ENCODE results near the gene SIPA1L3.

SIPA1L3 gene

DNA sequence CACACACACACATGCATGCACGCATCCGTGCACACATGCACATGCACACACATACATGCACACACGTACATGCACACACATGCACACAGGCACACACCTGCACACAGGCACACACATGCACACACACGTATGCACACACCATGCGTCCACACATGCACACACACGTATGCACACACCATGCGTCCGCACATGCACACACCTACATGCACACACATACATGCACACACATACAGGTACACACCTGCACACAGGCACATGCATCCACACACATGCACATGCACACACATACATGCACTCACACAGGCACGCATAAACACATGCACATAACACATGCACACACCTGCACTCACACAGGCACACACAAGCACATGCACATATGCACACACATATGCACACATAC lies 204.9 kb downstream of the SIPA1L3 start:
- Histone ChIP-seq H3K27me3 (ENCODE audit: insufficient read depth, insufficient read length) (no peaks in the 10 kb centered on the region), H3K36me3 (ENCODE audit: insufficient read depth, insufficient read length, low read length) (peaks cover 42% of the 10 kb centered on the region), H3K4me3 (ENCODE audit: insufficient read length, low read depth) (no peak overlapping the region)

DNA sequence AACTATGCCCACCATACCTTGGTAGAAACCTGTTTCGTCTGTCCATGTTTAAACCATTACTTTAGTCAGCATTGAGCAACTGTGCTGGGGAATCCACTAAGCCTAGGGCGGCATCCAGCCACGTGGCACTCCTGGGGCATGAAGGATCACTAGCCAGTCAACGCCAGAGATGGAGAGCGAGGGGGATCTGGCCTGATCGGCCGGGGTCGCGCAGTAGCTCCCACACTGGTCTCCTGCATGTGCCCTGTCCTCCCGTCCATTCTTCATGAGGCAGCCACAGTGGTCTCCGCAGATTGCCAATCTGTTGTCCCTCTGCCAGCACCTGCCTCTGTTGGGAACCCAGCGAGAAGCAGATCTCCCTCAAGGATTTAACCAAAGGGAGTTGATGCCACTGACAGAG lies 207.6 kb downstream of the SIPA1L3 start:
- no peak overlapping the region for H3K9ac ChIP-seq (ENCODE audit: insufficient read length, low read depth)
- DNase-seq (ENCODE audit: low read depth, low spot score), result no peak
- peaks cover 28% of the 10 kb centered on the region for H3K36me3 ChIP-seq (ENCODE audit: insufficient read depth, insufficient read length, low read length)

More for the DNA sequence above, 204.9 kb downstream of the SIPA1L3 start:
- peaks cover 2% of the 10 kb centered on the region for H3K4me1 ChIP-seq (ENCODE audit: insufficient read depth, insufficient read length)
- no peak overlapping the region for H3K9ac ChIP-seq (ENCODE audit: insufficient read length, low read depth)
- no peaks in the 10 kb centered on the region for H3K9me3 ChIP-seq (ENCODE audit: insufficient read depth, low read length)
- no peak for DNase-seq (ENCODE audit: low read depth, low spot score)
- TF ChIP-seq SUZ12 (IDR thresholded peaks at IDR 0.05; ENCODE audit: extremely low read depth, insufficient read depth, insufficient read length) (no peak), YY1 (IDR thresholded peaks at IDR 0.05; ENCODE audit: insufficient read depth, insufficient read length) (no peak), ZNF274 (IDR thresholded peaks at IDR 0.05; ENCODE audit: low read depth, low read length) (no peak)

DNA sequence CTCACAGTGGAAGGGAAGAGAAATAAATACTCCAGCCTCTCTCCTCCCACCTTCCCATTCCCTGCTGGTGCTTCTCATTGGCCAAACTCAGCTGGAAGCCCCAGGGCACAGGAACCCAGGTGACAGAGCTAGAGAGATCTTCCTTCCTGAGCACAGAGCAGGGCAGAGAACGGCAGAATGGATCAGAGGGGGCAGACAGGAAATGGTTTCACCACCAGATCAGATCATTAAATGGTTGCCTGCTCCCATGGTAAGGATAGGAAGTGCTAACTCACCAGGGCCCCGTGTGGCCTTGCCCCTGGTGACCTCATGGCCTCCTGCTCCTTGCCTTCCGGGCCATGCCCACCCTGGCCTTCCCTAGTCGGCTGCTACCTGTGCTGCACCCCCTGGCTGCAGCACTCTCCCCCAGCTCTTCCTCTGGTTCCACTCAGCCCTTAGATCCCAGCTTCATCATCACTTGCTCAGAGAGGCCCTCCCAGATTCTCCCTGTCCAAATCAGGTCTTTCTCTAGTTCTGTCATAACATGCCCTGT lies 208.3 kb downstream of the SIPA1L3 start:
- no peak for DNase-seq (ENCODE audit: low read depth, low spot score)
- Histone ChIP-seq H3K9me3 (ENCODE audit: insufficient read depth, low read length) (no peaks in the 10 kb centered on the region), H3K36me3 (ENCODE audit: insufficient read depth, insufficient read length, low read length) (peaks cover 30% of the 10 kb centered on the region)

More for the DNA sequence above, 207.6 kb downstream of the SIPA1L3 start:
- Histone ChIP-seq H3K4me3 (ENCODE audit: insufficient read length, low read depth) (no peak overlapping the region), H3K4me1 (ENCODE audit: insufficient read depth, insufficient read length) (peaks cover 2% of the 10 kb centered on the region), H3K9me3 (ENCODE audit: insufficient read depth, low read length) (no peaks in the 10 kb centered on the region), H3K27me3 (ENCODE audit: insufficient read depth, insufficient read length) (no peaks in the 10 kb centered on the region)
- TF ChIP-seq YY1 (IDR thresholded peaks at IDR 0.05; ENCODE audit: insufficient read depth, insufficient read length) (no peak), ZNF274 (IDR thresholded peaks at IDR 0.05; ENCODE audit: low read depth, low read length) (no peak), SUZ12 (IDR thresholded peaks at IDR 0.05; ENCODE audit: extremely low read depth, insufficient read depth, insufficient read length) (no peak)

DNA sequence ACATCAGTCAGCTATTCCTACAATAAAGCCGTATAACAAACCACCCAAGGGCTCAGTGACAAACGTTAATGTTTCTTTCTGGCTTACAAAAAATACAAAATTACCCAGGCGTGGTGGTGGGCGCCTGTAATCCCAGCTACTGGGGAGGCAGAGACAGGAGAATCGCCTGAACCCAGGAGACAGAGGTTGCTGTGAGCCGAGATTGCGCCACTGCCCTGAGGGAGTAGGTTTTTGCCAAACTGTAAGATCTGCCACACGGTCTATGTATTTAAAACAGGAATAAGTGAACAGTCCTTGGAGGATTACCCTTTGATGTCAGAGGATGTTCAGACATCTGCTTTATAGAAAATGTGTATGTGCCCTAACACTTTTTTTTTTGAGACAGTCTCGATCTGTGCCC lies 211.2 kb downstream of the SIPA1L3 start:
- no peak for TF ChIP-seq YY1 (IDR thresholded peaks at IDR 0.05; ENCODE audit: insufficient read depth, insufficient read length)
- TF ChIP-seq ZNF274 (IDR thresholded peaks at IDR 0.05; ENCODE audit: low read depth, low read length), result no peak
- no peak for TF ChIP-seq SUZ12 (IDR thresholded peaks at IDR 0.05; ENCODE audit: extremely low read depth, insufficient read depth, insufficient read length)
- no peaks in the 10 kb centered on the region for H3K27me3 ChIP-seq (ENCODE audit: insufficient read depth, insufficient read length)
- peaks cover 7% of the 10 kb centered on the region for H3K4me1 ChIP-seq (ENCODE audit: insufficient read depth, insufficient read length)
- peaks cover 7% of the 10 kb centered on the region; the same call in 1 of the 2 replicates for H3K9me3 ChIP-seq (ENCODE audit: insufficient read depth, low read length)
- H3K9ac ChIP-seq (ENCODE audit: insufficient read length, low read depth), result no peak overlapping the region
- H3K4me3 ChIP-seq (ENCODE audit: insufficient read length, low read depth), result no peak overlapping the region
- DNase-seq (ENCODE audit: low read depth, low spot score), result no peak
- peaks cover 31% of the 10 kb centered on the region for H3K36me3 ChIP-seq (ENCODE audit: insufficient read depth, insufficient read length, low read length)

More for the DNA sequence above, 208.3 kb downstream of the SIPA1L3 start:
- H3K4me3 ChIP-seq (ENCODE audit: insufficient read length, low read depth), result no peak overlapping the region
- no peak overlapping the region for H3K9ac ChIP-seq (ENCODE audit: insufficient read length, low read depth)
- H3K27me3 ChIP-seq (ENCODE audit: insufficient read depth, insufficient read length), result no peaks in the 10 kb centered on the region
- H3K4me1 ChIP-seq (ENCODE audit: insufficient read depth, insufficient read length), result peaks cover 2% of the 10 kb centered on the region
- TF ChIP-seq SUZ12 (IDR thresholded peaks at IDR 0.05; ENCODE audit: extremely low read depth, insufficient read depth, insufficient read length) (no peak), ZNF274 (IDR thresholded peaks at IDR 0.05; ENCODE audit: low read depth, low read length) (no peak), YY1 (IDR thresholded peaks at IDR 0.05; ENCODE audit: insufficient read depth, insufficient read length) (no peak)

DNA sequence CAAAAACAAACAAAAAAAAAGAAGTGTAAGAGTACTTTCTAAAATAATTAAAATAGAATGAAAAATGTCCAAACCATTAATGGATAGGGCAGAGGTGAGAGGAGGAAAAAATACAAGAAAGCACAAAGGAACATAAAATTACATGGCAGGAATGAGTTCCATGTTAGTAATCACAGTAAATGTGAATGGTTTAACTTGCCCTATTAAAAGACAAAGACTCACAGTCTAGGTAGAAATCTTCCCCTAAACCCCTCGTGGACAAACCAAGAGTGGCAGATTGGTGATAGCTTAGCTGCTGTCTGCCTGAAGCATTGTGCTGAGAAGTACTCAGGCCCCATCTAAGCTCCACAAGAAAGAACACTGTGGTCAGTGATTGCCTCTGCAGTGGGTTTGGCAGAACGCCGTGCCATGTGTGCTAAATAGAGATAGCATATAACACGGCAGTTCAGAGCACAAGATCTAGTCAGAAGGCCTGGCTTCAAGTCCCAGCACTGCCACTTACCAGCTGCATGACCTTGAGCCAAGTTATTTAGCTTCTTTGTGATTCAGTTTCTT lies 213.5 kb downstream of the SIPA1L3 start:
- no peak overlapping the region for H3K9ac ChIP-seq (ENCODE audit: insufficient read length, low read depth)
- H3K27me3 ChIP-seq (ENCODE audit: insufficient read depth, insufficient read length), result no peaks in the 10 kb centered on the region
- H3K4me1 ChIP-seq (ENCODE audit: insufficient read depth, insufficient read length), result peaks cover 4% of the 10 kb centered on the region
- no peak for DNase-seq (ENCODE audit: low read depth, low spot score)
- no peak overlapping the region for H3K4me3 ChIP-seq (ENCODE audit: insufficient read length, low read depth)
- H3K9me3 ChIP-seq (ENCODE audit: insufficient read depth, low read length), result peaks cover 13% of the 10 kb centered on the region; the same call in 1 of the 2 replicates
- no peak for TF ChIP-seq YY1 (IDR thresholded peaks at IDR 0.05; ENCODE audit: insufficient read depth, insufficient read length)
- TF ChIP-seq ZNF274 (IDR thresholded peaks at IDR 0.05; ENCODE audit: low read depth, low read length), result no peak
- TF ChIP-seq SUZ12 (IDR thresholded peaks at IDR 0.05; ENCODE audit: extremely low read depth, insufficient read depth, insufficient read length), result no peak
- H3K36me3 ChIP-seq (ENCODE audit: insufficient read depth, insufficient read length, low read length), result peaks cover 28% of the 10 kb centered on the region

DNA sequence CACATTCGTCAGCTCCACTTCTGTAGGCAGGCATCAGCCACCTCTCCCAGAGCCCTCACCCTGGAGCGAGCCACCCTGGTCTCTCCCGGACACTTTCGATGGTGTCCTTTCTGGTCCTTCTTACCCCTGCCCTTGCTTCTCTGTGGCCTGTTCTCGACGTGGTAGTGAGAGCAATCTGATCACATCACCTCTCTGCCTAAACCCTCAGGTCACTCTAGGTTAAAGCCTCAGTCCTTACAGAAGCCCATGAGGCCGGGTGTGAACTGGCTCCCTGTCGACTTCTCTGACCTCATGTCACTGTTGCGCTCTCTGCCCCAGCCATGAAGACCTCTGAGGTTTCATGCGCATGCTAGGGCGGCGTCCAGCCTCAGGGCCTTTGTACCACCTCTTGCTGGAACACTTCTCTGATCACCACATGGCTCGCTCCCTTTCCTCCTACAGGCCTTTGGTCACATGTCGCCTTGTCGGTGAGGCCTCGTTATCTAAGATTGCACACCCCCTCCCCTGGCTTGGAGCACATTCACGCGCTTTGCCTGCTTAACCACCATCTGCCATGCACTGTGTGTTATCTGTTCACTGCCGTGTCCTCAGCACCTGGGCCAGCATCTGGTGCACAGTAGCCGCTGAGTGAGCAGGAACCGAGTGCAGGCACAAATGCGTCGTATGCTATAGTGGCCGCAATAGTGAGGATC lies 215.5 kb downstream of the SIPA1L3 start:
- Histone ChIP-seq H3K9ac (ENCODE audit: insufficient read length, low read depth) (no peak overlapping the region), H3K4me3 (ENCODE audit: insufficient read length, low read depth) (no peak overlapping the region), H3K36me3 (ENCODE audit: insufficient read depth, insufficient read length, low read length) (peaks cover 29% of the 10 kb centered on the region), H3K4me1 (ENCODE audit: insufficient read depth, insufficient read length) (peaks cover 4% of the 10 kb centered on the region), H3K9me3 (ENCODE audit: insufficient read depth, low read length) (peaks cover 14% of the 10 kb centered on the region; the same call in 1 of the 2 replicates), H3K27me3 (ENCODE audit: insufficient read depth, insufficient read length) (no peaks in the 10 kb centered on the region)
- DNase-seq (ENCODE audit: low read depth, low spot score), result no peak
- no peak for TF ChIP-seq YY1 (IDR thresholded peaks at IDR 0.05; ENCODE audit: insufficient read depth, insufficient read length)
- TF ChIP-seq ZNF274 (IDR thresholded peaks at IDR 0.05; ENCODE audit: low read depth, low read length), result no peak
- no peak for TF ChIP-seq SUZ12 (IDR thresholded peaks at IDR 0.05; ENCODE audit: extremely low read depth, insufficient read depth, insufficient read length)

DNA sequence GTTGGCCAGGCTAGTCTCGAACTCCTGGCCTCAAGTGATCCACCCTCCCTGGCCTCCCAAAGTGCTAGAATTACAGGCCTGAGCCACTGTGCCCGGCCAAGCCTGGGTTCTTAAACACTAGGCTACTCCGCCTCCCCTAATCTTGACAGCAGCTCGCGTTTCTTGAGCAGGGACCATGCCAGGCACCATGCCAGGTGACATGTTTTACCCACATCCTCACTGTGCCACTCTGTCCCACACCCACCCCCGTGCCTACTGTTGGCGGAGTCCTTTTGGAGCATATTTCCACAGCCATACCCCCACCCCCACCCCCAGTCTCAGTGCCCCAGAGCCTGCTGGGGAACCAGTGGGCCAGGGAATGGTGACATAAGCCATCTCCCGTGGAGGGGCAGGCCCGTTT lies 218.2 kb downstream of the SIPA1L3 start:
- no peak overlapping the region for H3K9ac ChIP-seq (ENCODE audit: insufficient read length, low read depth)
- H3K36me3 ChIP-seq (ENCODE audit: insufficient read depth, insufficient read length, low read length), result peaks cover 18% of the 10 kb centered on the region
- peaks cover 14% of the 10 kb centered on the region; the same call in 1 of the 2 replicates for H3K9me3 ChIP-seq (ENCODE audit: insufficient read depth, low read length)
- peaks cover 4% of the 10 kb centered on the region for H3K4me1 ChIP-seq (ENCODE audit: insufficient read depth, insufficient read length)
- H3K27me3 ChIP-seq (ENCODE audit: insufficient read depth, insufficient read length), result no peaks in the 10 kb centered on the region
- H3K4me3 ChIP-seq (ENCODE audit: insufficient read length, low read depth), result no peak overlapping the region
- TF ChIP-seq SUZ12 (IDR thresholded peaks at IDR 0.05; ENCODE audit: extremely low read depth, insufficient read depth, insufficient read length) (no peak), YY1 (IDR thresholded peaks at IDR 0.05; ENCODE audit: insufficient read depth, insufficient read length) (no peak), ZNF274 (IDR thresholded peaks at IDR 0.05; ENCODE audit: low read depth, low read length) (no peak)
- DNase-seq (ENCODE audit: low read depth, low spot score), result no peak
